DND-41 (cell line): Measurements from ENCODE around the gene ARRB2.

Experiments used
- EZH2 ChIP-seq: IDR thresholded peaks from 3 replicates; pipeline ENCODE4 v1.6.1; 2012; ENCODE audit warnings: borderline replicate concordance, low read depth, mild to moderate bottlenecking, moderate library complexity, low read length, inconsistent platforms; ENCODE audit not compliant: severe bottlenecking
- TF ChIP-seq, protein P1 (sequence below): IDR thresholded peaks from 2 replicates; pipeline ENCODE4 v1.5.1; 2012; ENCODE audit warnings: borderline replicate concordance, low read length, moderate library complexity, mild to moderate bottlenecking; ENCODE audit not compliant: poor library complexity, severe bottlenecking; ENCODE audit errors: extremely low read depth

DNA sequence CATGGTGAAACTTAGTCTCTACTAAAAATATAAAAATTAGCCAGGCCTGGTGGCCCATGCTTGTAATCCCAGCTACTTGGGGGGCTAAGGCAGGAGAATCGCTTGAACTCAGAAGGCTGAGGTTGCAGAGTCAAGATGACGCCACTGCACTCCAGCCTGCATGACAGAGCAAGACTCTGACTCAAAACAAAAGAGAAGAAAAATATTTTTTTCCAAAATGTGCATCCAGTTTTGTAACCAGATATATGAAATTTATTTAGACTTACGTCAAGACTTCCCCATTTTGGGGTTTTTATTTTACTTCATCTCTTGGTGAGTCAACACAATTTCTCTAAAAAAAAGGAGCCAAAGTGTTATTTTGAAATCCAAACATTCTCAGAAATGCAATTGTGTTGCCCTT lies 55.8 kb downstream of the ARRB2 start:
- TF ChIP-seq, protein P1, sequence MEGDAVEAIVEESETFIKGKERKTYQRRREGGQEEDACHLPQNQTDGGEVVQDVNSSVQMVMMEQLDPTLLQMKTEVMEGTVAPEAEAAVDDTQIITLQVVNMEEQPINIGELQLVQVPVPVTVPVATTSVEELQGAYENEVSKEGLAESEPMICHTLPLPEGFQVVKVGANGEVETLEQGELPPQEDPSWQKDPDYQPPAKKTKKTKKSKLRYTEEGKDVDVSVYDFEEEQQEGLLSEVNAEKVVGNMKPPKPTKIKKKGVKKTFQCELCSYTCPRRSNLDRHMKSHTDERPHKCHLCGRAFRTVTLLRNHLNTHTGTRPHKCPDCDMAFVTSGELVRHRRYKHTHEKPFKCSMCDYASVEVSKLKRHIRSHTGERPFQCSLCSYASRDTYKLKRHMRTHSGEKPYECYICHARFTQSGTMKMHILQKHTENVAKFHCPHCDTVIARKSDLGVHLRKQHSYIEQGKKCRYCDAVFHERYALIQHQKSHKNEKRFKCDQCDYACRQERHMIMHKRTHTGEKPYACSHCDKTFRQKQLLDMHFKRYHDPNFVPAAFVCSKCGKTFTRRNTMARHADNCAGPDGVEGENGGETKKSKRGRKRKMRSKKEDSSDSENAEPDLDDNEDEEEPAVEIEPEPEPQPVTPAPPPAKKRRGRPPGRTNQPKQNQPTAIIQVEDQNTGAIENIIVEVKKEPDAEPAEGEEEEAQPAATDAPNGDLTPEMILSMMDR = no peak
- TF ChIP-seq EZH2 = no peak
